K562 treated with DMSO at 1 percent for 12 hours (cell line): ENCODE measurements around the gene MMADHC. TPM values are rescaled to one million over a fixed set of nuclear protein-coding genes. Genes with fewer than 3 reads are reported as not detected.

Source experiments
- total RNA-seq: library from RNA; unstranded; fragments of 300-600 nt; gene quantifications from 2 replicates; pipeline ENCODE4 v1.2.3, GENCODE V29; 2022; ENCODE audit not compliant: insufficient read depth

The MMADHC gene
- 141 and 180 TPM in 2 replicates for total RNA-seq

DNA sequence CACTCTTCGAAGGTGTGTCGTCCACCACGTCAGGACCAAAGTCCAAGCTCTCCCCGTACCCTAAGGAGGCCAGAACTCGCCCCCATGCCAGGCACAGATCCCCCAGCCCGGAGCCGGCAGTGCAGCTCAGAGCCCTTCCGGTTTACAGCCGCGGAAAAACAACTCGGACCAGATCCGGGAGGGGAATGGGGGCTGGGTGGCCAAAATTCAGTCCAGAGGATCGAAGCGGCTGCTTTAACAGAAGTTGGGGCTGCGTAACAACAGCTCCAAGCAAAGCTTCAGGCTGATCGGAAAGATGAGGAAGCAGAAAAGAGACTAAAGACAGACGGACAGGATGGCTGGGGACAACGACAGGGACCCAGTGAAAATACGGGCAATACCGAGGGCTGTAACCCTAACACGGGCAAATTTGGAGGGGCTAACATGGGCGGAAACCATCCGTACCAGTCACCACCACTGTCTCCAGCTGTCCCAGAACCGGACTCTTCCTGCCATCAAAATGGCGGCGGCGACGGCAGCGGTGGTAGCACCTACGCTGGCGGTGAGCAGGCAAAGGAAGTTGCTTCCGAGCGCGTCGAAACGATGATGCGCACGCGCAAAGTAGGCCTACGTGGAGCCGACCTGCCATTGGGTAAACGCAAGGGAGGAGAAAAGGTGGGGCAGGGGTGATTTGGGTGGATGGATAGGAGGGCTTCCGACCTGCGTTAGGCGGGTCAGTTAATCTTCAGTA is at the start of gene MMADHC:
Gene MMADHC (minus strand): TSS at position 556 of the 730 bp plus-strand sequence. CDS start 678 bp downstream, outside the sequence.

